NT2/D1 (cell line): ENCODE data around the gene DOCK8.

ENCODE experiments used
- DNase-seq: peaks from one replicate; pipeline ENCODE4 v3.0.0-alpha.2; 2011; ENCODE audit warnings: low read depth, low spot score
- H3K27me3 ChIP-seq: 2 replicates; pipeline ENCODE4 v1.6.0; 2011; ENCODE audit warnings: mild to moderate bottlenecking; ENCODE audit not compliant: insufficient read length, insufficient read depth
- H3K36me3 ChIP-seq: 2 replicates; pipeline ENCODE4 v1.6.1; 2011; ENCODE audit warnings: mild to moderate bottlenecking, low read length, mixed read lengths; ENCODE audit not compliant: insufficient read depth, insufficient read length
- H3K4me1 ChIP-seq: 2 replicates; pipeline ENCODE4 v1.5.1; 2011; ENCODE audit not compliant: insufficient read depth, insufficient read length
- H3K4me3 ChIP-seq: 2 replicates; pipeline ENCODE4 v1.5.1; 2011; ENCODE audit warnings: low read depth; ENCODE audit not compliant: insufficient read length
- H3K9ac ChIP-seq: 2 replicates; pipeline ENCODE4 v1.6.0; 2011; ENCODE audit warnings: low read depth; ENCODE audit not compliant: insufficient read length
- H3K9me3 ChIP-seq: 2 replicates; pipeline ENCODE4 v1.5.1; 2011; ENCODE audit warnings: mild to moderate bottlenecking, low read length; ENCODE audit not compliant: insufficient read depth
- SUZ12 ChIP-seq: IDR thresholded peaks from 2 replicates; pipeline ENCODE4 v1.6.1; 2011; ENCODE audit not compliant: insufficient read length, insufficient read depth; ENCODE audit errors: extremely low read depth
- YY1 ChIP-seq: IDR thresholded peaks from 2 replicates; pipeline ENCODE4 v1.6.1; 2011; ENCODE audit not compliant: insufficient read length, insufficient read depth
- ZNF274 ChIP-seq: IDR thresholded peaks from 2 replicates; pipeline ENCODE4 v1.6.1; 2011; ENCODE audit warnings: mild to moderate bottlenecking, low read depth, low read length

The DOCK8 gene

GRCh38 chr9:237141-237857 lies 22.6 kb downstream of the DOCK8 start:
- H3K9me3 ChIP-seq = peaks cover 8% of the 10 kb centered on the region; the same call in 1 of the 2 replicates
- H3K4me1 ChIP-seq = no peaks in the 10 kb centered on the region
- no peak overlapping the region for H3K4me3 ChIP-seq
- no peaks in the 10 kb centered on the region for H3K36me3 ChIP-seq
- DNase-seq = no peak
- no peak overlapping the region for H3K9ac ChIP-seq
- H3K27me3 ChIP-seq = no peaks in the 10 kb centered on the region
- no peak for TF ChIP-seq ZNF274
- TF ChIP-seq SUZ12 = no peak
- no peak for TF ChIP-seq YY1

GRCh38 chr9:237858-238345 lies 23.2 kb downstream of the DOCK8 start:
- Histone ChIP-seq H3K9ac (no peak overlapping the region), H3K4me1 (no peaks in the 10 kb centered on the region), H3K9me3 (peaks cover 8% of the 10 kb centered on the region; the same call in 1 of the 2 replicates), H3K27me3 (no peaks in the 10 kb centered on the region), H3K4me3 (no peak overlapping the region), H3K36me3 (no peaks in the 10 kb centered on the region)
- DNase-seq = no peak
- TF ChIP-seq SUZ12 (no peak), YY1 (no peak), ZNF274 (no peak)

- DNase-seq = no peak
- no peak overlapping the region for H3K4me3 ChIP-seq
- no peaks in the 10 kb centered on the region for H3K4me1 ChIP-seq
- no peaks in the 10 kb centered on the region for H3K36me3 ChIP-seq
- H3K9ac ChIP-seq = no peak overlapping the region
- no peaks in the 10 kb centered on the region for H3K9me3 ChIP-seq
- no peaks in the 10 kb centered on the region for H3K27me3 ChIP-seq
- TF ChIP-seq ZNF274 = no peak
- no peak for TF ChIP-seq SUZ12
- no peak for TF ChIP-seq YY1
Observed at GRCh38 chr9:242461-243080, 27.9 kb downstream of the DOCK8 start.

GRCh38 chr9:248278-248961 lies 33.8 kb downstream of the DOCK8 start:
- TF ChIP-seq ZNF274 (no peak), YY1 (no peak), SUZ12 (no peak)
- Histone ChIP-seq H3K4me1 (no peaks in the 10 kb centered on the region), H3K36me3 (no peaks in the 10 kb centered on the region), H3K9ac (no peak overlapping the region), H3K4me3 (no peak overlapping the region), H3K9me3 (no peaks in the 10 kb centered on the region), H3K27me3 (no peaks in the 10 kb centered on the region)
- DNase-seq = no peak

- Histone ChIP-seq H3K4me1 (no peaks in the 10 kb centered on the region), H3K9ac (no peak overlapping the region), H3K4me3 (no peak overlapping the region), H3K27me3 (no peaks in the 10 kb centered on the region), H3K36me3 (no peaks in the 10 kb centered on the region), H3K9me3 (no peaks in the 10 kb centered on the region)
- DNase-seq = no peak
- TF ChIP-seq ZNF274 (no peak), YY1 (no peak), SUZ12 (no peak)
Observed at GRCh38 chr9:249025-249424, 34.4 kb downstream of the DOCK8 start.

GRCh38 chr9:250039-250438 lies 35.4 kb downstream of the DOCK8 start:
- H3K27me3 ChIP-seq = no peaks in the 10 kb centered on the region
- H3K4me3 ChIP-seq = no peak overlapping the region
- H3K9ac ChIP-seq = no peak overlapping the region
- TF ChIP-seq ZNF274 = no peak
- TF ChIP-seq YY1 = no peak
- no peak for TF ChIP-seq SUZ12
- H3K9me3 ChIP-seq = no peaks in the 10 kb centered on the region
- DNase-seq = no peak
- no peaks in the 10 kb centered on the region for H3K4me1 ChIP-seq
- no peaks in the 10 kb centered on the region for H3K36me3 ChIP-seq

- Histone ChIP-seq H3K36me3 (no peaks in the 10 kb centered on the region), H3K27me3 (no peaks in the 10 kb centered on the region), H3K4me3 (no peak overlapping the region), H3K9ac (no peak overlapping the region), H3K9me3 (no peaks in the 10 kb centered on the region), H3K4me1 (no peaks in the 10 kb centered on the region)
- DNase-seq = no peak
- no peak for TF ChIP-seq YY1
- TF ChIP-seq ZNF274 = no peak
- TF ChIP-seq SUZ12 = no peak
Observed at GRCh38 chr9:250625-251024, 36.0 kb downstream of the DOCK8 start.
